H1 (cell line): ENCODE results near the gene SLC2A4.

Source experiments
- CHD1 ChIP-seq: IDR thresholded peaks from 2 replicates; pipeline ENCODE4 v1.6.1; 2012; ENCODE audit warnings: low read depth, low read length, improper control_type of control experiment
- CREB1 ChIP-seq: IDR thresholded peaks from 2 replicates; pipeline ENCODE4 v1.6.1; 2012; ENCODE audit warnings: inconsistent platforms
- POLR2A ChIP-seq, 2 experiments: IDR thresholded peaks; 1 replicate in 1 of 2; 2 replicates in 1 of 2; pipeline ENCODE4 v1.6.1; 2011; ENCODE audit warnings: low read depth in 2 of 2, low read length in 2 of 2, mild to moderate bottlenecking in 2 of 2; ENCODE audit errors: control extremely low read depth in 1 of 2
- SRF ChIP-seq: IDR thresholded peaks from 2 replicates; pipeline ENCODE4 v1.6.1; 2011; ENCODE audit warnings: mild to moderate bottlenecking, low read depth, low read length, moderate library complexity
- YY1 ChIP-seq: IDR thresholded peaks from 2 replicates; pipeline ENCODE4 v1.6.1; 2011; ENCODE audit warnings: low read depth, mild to moderate bottlenecking, low read length
- TF ChIP-seq, protein P1 (sequence below), 3 experiments: IDR thresholded peaks; 1 replicate in 2 of 3; 2 replicates in 1 of 3; pipeline versions ENCODE4 v1.5.1 to v1.6.1; 2011; ENCODE audit warnings: low read length in 3 of 3, mild to moderate bottlenecking in 3 of 3, inconsistent platforms in 2 of 3, low read depth in 1 of 3, moderate library complexity in 1 of 3; ENCODE audit not compliant: insufficient read depth in 1 of 3; ENCODE audit errors: control extremely low read depth in 1 of 3

DNA sequence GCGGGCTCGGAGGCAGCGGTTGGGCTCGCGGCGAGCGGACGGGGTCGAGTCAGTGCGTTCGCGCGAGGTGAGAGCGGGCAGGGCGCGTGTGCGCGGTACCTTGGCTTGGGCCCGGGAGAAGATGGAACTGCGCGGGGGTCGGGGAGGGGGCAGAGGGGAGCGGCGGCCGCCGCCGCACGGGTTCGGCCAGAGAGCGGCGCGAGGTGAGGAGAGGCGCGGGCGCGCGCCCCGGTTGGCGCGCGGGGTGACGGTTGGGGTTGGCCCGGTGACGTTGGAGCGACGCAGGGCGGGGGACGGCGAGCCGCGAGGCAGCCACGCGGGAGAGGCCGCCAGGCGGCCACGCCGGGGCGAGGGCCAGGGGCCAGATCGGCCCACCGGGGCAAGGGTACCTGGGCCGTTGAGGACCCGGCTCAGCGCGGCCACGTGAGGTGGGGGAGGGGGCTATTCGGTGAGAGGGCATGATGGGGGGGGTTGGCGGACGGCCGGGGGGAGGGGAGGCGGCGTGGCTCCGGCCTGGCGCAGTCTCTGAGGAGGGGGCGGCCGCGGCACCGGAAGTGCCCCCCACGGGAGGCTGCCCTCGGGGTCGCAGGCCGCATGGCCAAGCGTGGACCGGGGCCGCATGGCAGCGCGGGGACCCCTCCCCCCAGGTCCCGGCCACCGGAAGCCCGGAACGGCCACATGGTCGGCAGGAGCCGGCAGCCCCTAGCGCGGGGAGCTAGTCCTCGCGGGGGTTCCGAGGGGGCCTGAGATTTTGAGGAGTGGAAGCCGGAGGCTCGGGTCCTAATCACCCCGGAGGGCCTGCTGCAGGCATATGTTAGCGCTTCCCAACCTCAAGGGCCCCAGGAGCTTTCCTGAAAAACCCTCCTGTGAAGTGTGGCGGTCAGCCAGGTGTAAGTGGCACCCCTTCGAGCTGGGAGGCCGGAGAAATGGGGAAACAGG lies 26.4 kb downstream of the SLC2A4 start:
- TF ChIP-seq CREB1 (peak; percentile 76), CHD1 (no peak), SRF (no peak), YY1 (no peak), POLR2A (IDR thresholded peaks at IDR 0.05; ENCODE audit: control extremely low read depth in 1 of 2, low read depth in 2 of 2, low read length in 2 of 2) (peak; percentile 10 to 82)
- TF ChIP-seq, protein P1, sequence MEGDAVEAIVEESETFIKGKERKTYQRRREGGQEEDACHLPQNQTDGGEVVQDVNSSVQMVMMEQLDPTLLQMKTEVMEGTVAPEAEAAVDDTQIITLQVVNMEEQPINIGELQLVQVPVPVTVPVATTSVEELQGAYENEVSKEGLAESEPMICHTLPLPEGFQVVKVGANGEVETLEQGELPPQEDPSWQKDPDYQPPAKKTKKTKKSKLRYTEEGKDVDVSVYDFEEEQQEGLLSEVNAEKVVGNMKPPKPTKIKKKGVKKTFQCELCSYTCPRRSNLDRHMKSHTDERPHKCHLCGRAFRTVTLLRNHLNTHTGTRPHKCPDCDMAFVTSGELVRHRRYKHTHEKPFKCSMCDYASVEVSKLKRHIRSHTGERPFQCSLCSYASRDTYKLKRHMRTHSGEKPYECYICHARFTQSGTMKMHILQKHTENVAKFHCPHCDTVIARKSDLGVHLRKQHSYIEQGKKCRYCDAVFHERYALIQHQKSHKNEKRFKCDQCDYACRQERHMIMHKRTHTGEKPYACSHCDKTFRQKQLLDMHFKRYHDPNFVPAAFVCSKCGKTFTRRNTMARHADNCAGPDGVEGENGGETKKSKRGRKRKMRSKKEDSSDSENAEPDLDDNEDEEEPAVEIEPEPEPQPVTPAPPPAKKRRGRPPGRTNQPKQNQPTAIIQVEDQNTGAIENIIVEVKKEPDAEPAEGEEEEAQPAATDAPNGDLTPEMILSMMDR (IDR thresholded peaks at IDR 0.05; ENCODE audit: control extremely low read depth in 1 of 3, insufficient read depth in 1 of 3, low read depth in 1 of 3, low read length in 3 of 3), result 0 out of 4 replicates have a peak, but pooled peaks of 1 of the 3 experiments have one; percentile 8
